Hematopoietic multipotent progenitor cell treated with erythropoietin and hydrocortisone succinate and interleukin-3 and kit ligand, for 6 days (in vitro differentiated cells): ENCODE results near the gene GRAMD4.

Source experiments
- DNase-seq: peaks from one replicate; pipeline ENCODE4 v3.0.0-alpha.2; 2015

The GRAMD4 gene

GRCh38 chr22:46727813-46728364 is 107.7 kb downstream of the GRAMD4 start:
- no peak for DNase-seq

- DNase-seq = no peak
These were observed 108.3 kb downstream of the GRAMD4 start for GRCh38 chr22:46728470-46728869.
